Stimulated activated CD4-positive, alpha-beta T cell treated with anti-CD3 and anti-CD28 coated beads, TNF-alpha, amount 100 ng/mL, for 1 hour (primary cell): ENCODE data around the gene CLIP1.

ENCODE experiments used
- DNase-seq, 3 donors: peaks; one replicate each; pipeline ENCODE4 v3.0.0-alpha.2; 2020; ENCODE audit warnings: low read depth in 3 of 3, low spot score in 1 of 3

The CLIP1 gene

GRCh38 chr12:122318607-122319605 lies 103.6 kb downstream of the CLIP1 start:
- no peak for DNase-seq

- no peak for DNase-seq
These were observed 109.5 kb downstream of the CLIP1 start for GRCh38 chr12:122312926-122313325.

- no peak for DNase-seq
These were observed 110.8 kb downstream of the CLIP1 start for GRCh38 chr12:122311696-122312095.

GRCh38 chr12:122310626-122311333 lies 111.7 kb downstream of the CLIP1 start:
- no peak for DNase-seq

GRCh38 chr12:122309564-122310121 lies 112.8 kb downstream of the CLIP1 start:
- no peak for DNase-seq

GRCh38 chr12:122308811-122309210 lies 113.7 kb downstream of the CLIP1 start:
- DNase-seq: no peak

- DNase-seq: no peak
These were observed 116.1 kb downstream of the CLIP1 start for GRCh38 chr12:122306407-122306806.

- DNase-seq: no peak
These were observed 117.5 kb downstream of the CLIP1 start for GRCh38 chr12:122304924-122305323.

GRCh38 chr12:122303068-122303467 lies 119.4 kb downstream of the CLIP1 start:
- DNase-seq: no peak

- no peak for DNase-seq
These were observed 124.3 kb downstream of the CLIP1 start for GRCh38 chr12:122298071-122298748.

GRCh38 chr12:122297494-122297893 lies 125.0 kb downstream of the CLIP1 start:
- no peak for DNase-seq

- DNase-seq: no peak
These were observed 126.6 kb downstream of the CLIP1 start for GRCh38 chr12:122295877-122296276.

GRCh38 chr12:122293081-122293480 lies 129.4 kb downstream of the CLIP1 start:
- DNase-seq: no peak

GRCh38 chr12:122291431-122291830 lies 131.0 kb downstream of the CLIP1 start:
- no peak for DNase-seq

GRCh38 chr12:122283680-122284079 lies 138.8 kb downstream of the CLIP1 start:
- no peak for DNase-seq

GRCh38 chr12:122282061-122282460 lies 140.4 kb downstream of the CLIP1 start:
- no peak for DNase-seq

- DNase-seq: no peak
These were observed 146.2 kb downstream of the CLIP1 start for GRCh38 chr12:122276242-122276641.

- no peak for DNase-seq
These were observed 147.0 kb downstream of the CLIP1 start for GRCh38 chr12:122275459-122275858.

- DNase-seq: peak; percentile 78 to 87 (median 82)
These were observed 156.1 kb downstream of the CLIP1 start, which contains the start of gene VPS33A for GRCh38 chr12:122266230-122266901. Gene VPS33A, minus strand, starts transcription at chr12:122266494. Its CDS starts 86 bp downstream, at chr12:122266408.

- peak in 1 of 3 donors; percentile 27 for DNase-seq
These were observed 156.6 kb downstream of the CLIP1 start for GRCh38 chr12:122265886-122266229.

GRCh38 chr12:122265476-122265875 lies 157.0 kb downstream of the CLIP1 start:
- no peak for DNase-seq
